NB4 (cell line): ENCODE measurements around the gene FRK.
"Not testable (repeated sequence)": the region's sequence is repeated elsewhere in the genome, so short reads cannot be mapped to it uniquely, and the experiment has no call there.

Experiments used
- CTCF ChIP-seq: IDR thresholded peaks from one replicate; pipeline ENCODE4 v1.5.1; 2012; ENCODE audit warnings: low read depth, low read length
- MYC ChIP-seq: IDR thresholded peaks from 2 replicates; pipeline ENCODE4 v1.6.1; 2011; ENCODE audit warnings: low read depth, low read length
- POLR2A ChIP-seq: IDR thresholded peaks from 2 replicates; pipeline ENCODE4 v1.6.1; 2011; ENCODE audit warnings: mild to moderate bottlenecking; ENCODE audit not compliant: insufficient read length; ENCODE audit errors: extremely low read depth

DNA sequence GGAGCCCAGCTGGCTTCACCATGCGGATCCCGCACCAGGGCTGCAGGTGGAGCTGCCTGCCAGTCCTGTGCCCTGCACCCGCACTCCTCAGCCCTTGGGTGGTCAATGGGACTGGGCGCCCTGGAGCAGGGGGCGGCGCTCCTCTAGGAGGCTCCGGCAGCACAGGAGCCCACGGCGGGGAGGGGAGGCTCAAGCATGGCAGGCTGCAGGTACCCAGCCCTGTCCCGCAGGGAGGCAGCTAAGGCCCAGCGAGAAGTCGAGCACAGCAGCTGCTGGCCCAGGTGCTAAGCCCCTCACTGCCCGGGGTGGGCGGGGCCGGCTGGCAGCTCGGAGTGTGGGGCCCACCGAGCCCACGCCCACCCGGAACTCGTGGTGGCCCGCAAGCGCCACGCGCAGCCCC lies 132.7 kb downstream of the FRK start:
- TF ChIP-seq POLR2A, CTCF, MYC: not testable (repeated sequence)
